Endothelial cell of umbilical vein (primary cell): ENCODE results near the gene KANK4. TPM values are rescaled to one million over a fixed set of nuclear protein-coding genes. Genes with fewer than 3 reads are reported as not detected.

Experiments used
- BruUV-seq: library from RNA; stranded (reverse); fragments of 400-500 nt; replicated peaks from 2 replicates; lab custom pipeline; 2021; lab: Mats Ljungman, UMichigan
- CTCF ChIA-PET: fragments of 300-600, 350-600 bp; sonication (Branson Sonifier 250); formaldehyde crosslinking; loops from one replicate; lab custom pipeline; 2021; ENCODE audit warnings: antibody characterized with exemption, inconsistent platforms; lab: Charles Lee
- POLR2A ChIA-PET: fragments of 300-600, 350-600 bp; sonication (Branson Sonifier 250); formaldehyde crosslinking; loops from one replicate; lab custom pipeline; 2021; ENCODE audit warnings: antibody characterized with exemption, inconsistent platforms; lab: Charles Lee
- DNase-seq: peaks from one replicate; pipeline ENCODE4 v3.0.0-alpha.2; 2011; ENCODE audit warnings: low read depth, low spot score
- FAIRE-seq: peaks from 2 replicates; lab custom pipeline; 2011; peaks lifted over from hg19 to GRCh38; lab: Jason Lieb, UNC
- H2AFZ ChIP-seq: 2 replicates; pipeline ENCODE4 v1.6.0; 2012; ENCODE audit warnings: low read depth, low read length, control low read depth, inconsistent platforms
- H3K27ac ChIP-seq: 2 replicates; pipeline ENCODE4 v1.5.1; 2011; ENCODE audit warnings: low read depth, mild to moderate bottlenecking, control low read depth, low read length, moderate library complexity; ENCODE audit not compliant: insufficient read depth
- H3K27me3 ChIP-seq, 2 experiments: 2 replicates each; pipeline versions ENCODE4 v1.6.0 to v1.6.1; 2011; ENCODE audit warnings: low read length in 2 of 2, mixed read lengths in 1 of 2; ENCODE audit not compliant: control insufficient read depth in 2 of 2, insufficient read depth in 2 of 2
- H3K36me3 ChIP-seq, 2 experiments: 2 replicates in 1 of 2; 3 replicates in 1 of 2; pipeline ENCODE4 v1.5.1; 2011; ENCODE audit warnings: low read length in 2 of 2, mild to moderate bottlenecking in 1 of 2, moderate library complexity in 1 of 2; ENCODE audit not compliant: control insufficient read depth in 2 of 2, insufficient read depth in 2 of 2; ENCODE audit errors: extremely low read depth in 1 of 2
- H3K4me1 ChIP-seq: 3 replicates; pipeline ENCODE4 v1.5.1; 2011; ENCODE audit warnings: mild to moderate bottlenecking, low read length; ENCODE audit not compliant: control insufficient read depth, insufficient read depth; ENCODE audit errors: extremely low read depth
- H3K4me2 ChIP-seq: 2 replicates; pipeline ENCODE4 v1.6.1; 2011; ENCODE audit warnings: low read length, control low read depth, mixed read lengths; ENCODE audit not compliant: insufficient read depth
- H3K4me3 ChIP-seq, 3 experiments: fragments of 200-600 bp in 1 of 3; sonication (generic), shearing (Covaris generic) in 1 of 3; replicated peaks in 1 of 3; 2 replicates each; pipeline ENCODE4 v1.5.1; 2011 to 2016; ENCODE audit warnings: control low read depth in 3 of 3, low read length in 3 of 3, mild to moderate bottlenecking in 2 of 3, inconsistent platforms in 1 of 3, low read depth in 1 of 3, moderate library complexity in 1 of 3; ENCODE audit not compliant: insufficient read depth in 1 of 3
- H3K79me2 ChIP-seq: 2 replicates; pipeline ENCODE4 v1.6.0; 2012; ENCODE audit warnings: low read length, inconsistent platforms; ENCODE audit not compliant: control insufficient read depth, insufficient read depth
- H3K9ac ChIP-seq: replicated peaks from 2 replicates; pipeline ENCODE3; 2011; ENCODE audit warnings: low read length, control low read depth; ENCODE audit not compliant: insufficient read depth; ENCODE audit errors: extremely low read depth
- H3K9me1 ChIP-seq: replicated peaks from 3 replicates; pipeline ENCODE4 v1.6.0; 2011; ENCODE audit warnings: mild to moderate bottlenecking, low read length; ENCODE audit not compliant: control insufficient read depth, insufficient read depth; ENCODE audit errors: extremely low read depth
- H3K9me3 ChIP-seq: replicated peaks from 2 replicates; pipeline ENCODE4 v1.5.1; 2012; ENCODE audit warnings: low read length, inconsistent platforms; ENCODE audit not compliant: control insufficient read depth, insufficient read depth
- H4K20me1 ChIP-seq: replicated peaks from 2 replicates; pipeline ENCODE3; 2011; ENCODE audit warnings: mild to moderate bottlenecking, low read length; ENCODE audit not compliant: control insufficient read depth, insufficient read depth; ENCODE audit errors: extremely low read depth
- EZH2 ChIP-seq: IDR thresholded peaks from 2 replicates; pipeline ENCODE4 v1.6.1; 2012; ENCODE audit warnings: borderline replicate concordance, low read depth, mild to moderate bottlenecking, moderate library complexity, low read length, inconsistent platforms; ENCODE audit not compliant: severe bottlenecking
- FOS ChIP-seq: IDR thresholded peaks from 2 replicates; pipeline ENCODE4 v1.6.1; 2011; ENCODE audit warnings: mild to moderate bottlenecking, low read length, moderate library complexity, borderline replicate concordance; ENCODE audit not compliant: insufficient read depth
- GATA2 ChIP-seq: IDR thresholded peaks from 2 replicates; pipeline ENCODE4 v1.7.0; 2011; ENCODE audit warnings: low read depth, mild to moderate bottlenecking, moderate library complexity, mixed read lengths, low read length; ENCODE audit not compliant: insufficient read length, insufficient read depth
- JUN ChIP-seq: IDR thresholded peaks from 2 replicates; pipeline ENCODE4 v1.6.1; 2011; ENCODE audit warnings: borderline replicate concordance, low read depth; ENCODE audit not compliant: insufficient read length, insufficient read depth
- MYC ChIP-seq: IDR thresholded peaks from one replicate; pipeline ENCODE4 v1.6.1; 2011; ENCODE audit warnings: mild to moderate bottlenecking, low read depth, low read length
- POLR2A ChIP-seq: IDR thresholded peaks from 2 replicates; pipeline ENCODE4 v1.6.1; 2012; ENCODE audit warnings: low read depth, mild to moderate bottlenecking, control low read depth, low read length
- POLR2AphosphoS5 ChIP-seq: IDR thresholded peaks from 2 replicates; pipeline ENCODE4 v1.6.1; 2012; ENCODE audit warnings: low read depth, mild to moderate bottlenecking, control low read depth, low read length, moderate library complexity; ENCODE audit not compliant: insufficient read depth
- dilution Hi-C: fragments of 300-500 bp; cut with MboI; formaldehyde crosslinking; loops from one replicate; pipeline ENCODE4 v1.15.0; 2019; ENCODE audit warnings: low sequenced_read_pairs; ENCODE audit not compliant: extremely low pct_ligation_motif_present
- intact Hi-C: fragments of 100-400 bp; cut with micrococcal nuclease; formaldehyde crosslinking; loops from one replicate; pipeline ENCODE4 v1.10.0; 2022
- polyA plus RNA-seq, 4 experiments: library from polyadenylated mRNA; depleted of rRNA in 3 of 4; stranded (reverse) in 3 of 4; unstranded in 1 of 4; fragments of >200 nt; gene quantifications; 2 replicates each; pipeline versions ENCODE4 v1.2.1 to v1.2.3, GENCODE V29; 2011 to 2012; ENCODE audit warnings: missing spikeins in 1 of 4
- total RNA-seq: library from RNA; stranded (reverse); gene quantifications from 2 replicates; pipeline ENCODE4 v1.2.3, GENCODE V29; 2021
- TF ChIP-seq, protein P1 (sequence below): IDR thresholded peaks from 2 replicates; pipeline ENCODE4 v1.6.1; 2011; ENCODE audit not compliant: insufficient read depth, insufficient read length
- TF ChIP-seq, protein P2 (sequence below), 2 donors: IDR thresholded peaks; 1 replicate in 1 of 2; 2 replicates in 1 of 2; pipeline ENCODE4 v1.5.1; 2011; ENCODE audit warnings: low read length in 2 of 2, mild to moderate bottlenecking in 2 of 2, moderate library complexity in 2 of 2, control low read depth in 1 of 2, inconsistent platforms in 1 of 2, low read depth in 1 of 2; ENCODE audit not compliant: insufficient read depth in 1 of 2; ENCODE audit errors: extremely low read depth in 1 of 2

Gene KANK4
- total and polyA plus RNA-seq, 2 donors (not counting 3 experiments of a cell fraction or from before 2014, with no cell fraction given), result not detected

GRCh38 chr1:62309906-62310305 lies 9.3 kb downstream of the KANK4 start:
- dilution Hi-C loops, result no loop called here
- H3K4me1 ChIP-seq, result no peaks in the 10 kb centered on the region
- intact Hi-C loops, result no loop called here
- no peaks in the 10 kb centered on the region for H4K20me1 ChIP-seq
- no peaks in the 10 kb centered on the region for H3K9me3 ChIP-seq
- FAIRE-seq (no peak), DNase-seq (no peak)
- H3K4me3 ChIP-seq, result no peak overlapping the region
- H2AFZ ChIP-seq, result no peak overlapping the region
- H3K4me2 ChIP-seq, result no peak overlapping the region
- no peaks in the 10 kb centered on the region for H3K36me3 ChIP-seq
- no peak overlapping the region for H3K27ac ChIP-seq
- no peaks in the 10 kb centered on the region for H3K27me3 ChIP-seq
- ChIA-PET POLR2A (no interaction called here), CTCF (no interaction called here)
- no peaks in the 10 kb centered on the region for H3K79me2 ChIP-seq
- TF ChIP-seq FOS, result no peak
- no peak for TF ChIP-seq JUN
- TF ChIP-seq, protein P1, sequence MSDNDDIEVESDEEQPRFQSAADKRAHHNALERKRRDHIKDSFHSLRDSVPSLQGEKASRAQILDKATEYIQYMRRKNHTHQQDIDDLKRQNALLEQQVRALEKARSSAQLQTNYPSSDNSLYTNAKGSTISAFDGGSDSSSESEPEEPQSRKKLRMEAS, result no peak
- TF ChIP-seq, protein P2, sequence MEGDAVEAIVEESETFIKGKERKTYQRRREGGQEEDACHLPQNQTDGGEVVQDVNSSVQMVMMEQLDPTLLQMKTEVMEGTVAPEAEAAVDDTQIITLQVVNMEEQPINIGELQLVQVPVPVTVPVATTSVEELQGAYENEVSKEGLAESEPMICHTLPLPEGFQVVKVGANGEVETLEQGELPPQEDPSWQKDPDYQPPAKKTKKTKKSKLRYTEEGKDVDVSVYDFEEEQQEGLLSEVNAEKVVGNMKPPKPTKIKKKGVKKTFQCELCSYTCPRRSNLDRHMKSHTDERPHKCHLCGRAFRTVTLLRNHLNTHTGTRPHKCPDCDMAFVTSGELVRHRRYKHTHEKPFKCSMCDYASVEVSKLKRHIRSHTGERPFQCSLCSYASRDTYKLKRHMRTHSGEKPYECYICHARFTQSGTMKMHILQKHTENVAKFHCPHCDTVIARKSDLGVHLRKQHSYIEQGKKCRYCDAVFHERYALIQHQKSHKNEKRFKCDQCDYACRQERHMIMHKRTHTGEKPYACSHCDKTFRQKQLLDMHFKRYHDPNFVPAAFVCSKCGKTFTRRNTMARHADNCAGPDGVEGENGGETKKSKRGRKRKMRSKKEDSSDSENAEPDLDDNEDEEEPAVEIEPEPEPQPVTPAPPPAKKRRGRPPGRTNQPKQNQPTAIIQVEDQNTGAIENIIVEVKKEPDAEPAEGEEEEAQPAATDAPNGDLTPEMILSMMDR (IDR thresholded peaks at IDR 0.05; ENCODE audit: extremely low read depth in 1 of 2, insufficient read depth in 1 of 2, low read depth in 1 of 2, low read length in 2 of 2), result no peak
- H3K9me1 ChIP-seq, result no peaks in the 10 kb centered on the region
- no peak overlapping the region for H3K9ac ChIP-seq
- BruUV-seq, result no TSS peak

DNA sequence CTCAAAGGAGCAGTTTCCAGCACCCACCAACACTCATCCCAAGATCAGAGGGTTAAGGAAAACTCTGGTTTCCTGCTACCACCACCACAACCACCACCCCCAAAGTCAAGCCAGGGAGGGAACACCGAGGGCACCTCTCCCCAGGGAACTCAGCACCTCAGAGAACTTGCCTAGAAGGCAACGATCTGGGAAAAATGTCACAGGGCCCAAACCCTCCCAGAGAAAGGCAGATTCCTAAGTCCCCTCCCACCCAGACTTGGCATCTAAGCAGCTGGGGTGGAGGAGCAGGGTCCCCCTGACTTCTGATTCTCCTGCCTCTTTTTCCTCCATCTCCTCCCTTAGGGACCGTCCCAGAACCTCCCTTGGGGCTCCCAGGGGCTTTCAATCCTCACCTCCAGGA lies 10.6 kb downstream of the KANK4 start:
- Histone ChIP-seq H3K4me1 (no peaks in the 10 kb centered on the region), H4K20me1 (no peaks in the 10 kb centered on the region), H3K4me3 (no peak overlapping the region), H3K79me2 (no peaks in the 10 kb centered on the region), H3K27me3 (no peaks in the 10 kb centered on the region), H3K9me1 (no peaks in the 10 kb centered on the region), H3K27ac (no peak overlapping the region), H3K9ac (no peak overlapping the region), H3K9me3 (no peaks in the 10 kb centered on the region), H3K36me3 (no peaks in the 10 kb centered on the region), H2AFZ (no peak overlapping the region), H3K4me2 (no peak overlapping the region)
- DNase-seq (no peak), FAIRE-seq (no peak)
- POLR2A ChIA-PET, result no interaction called here
- intact Hi-C loops (no loop called here), dilution Hi-C loops (no loop called here)
- no TSS peak for BruUV-seq
- no peak for TF ChIP-seq JUN
- TF ChIP-seq, protein P2 (IDR thresholded peaks at IDR 0.05; ENCODE audit: extremely low read depth in 1 of 2, insufficient read depth in 1 of 2, low read depth in 1 of 2, low read length in 2 of 2), result no peak
- TF ChIP-seq POLR2A, result no peak
- no peak for TF ChIP-seq FOS
- no peak for TF ChIP-seq EZH2
- no peak for TF ChIP-seq MYC
- TF ChIP-seq GATA2, result no peak
- TF ChIP-seq, protein P1, result no peak
- no peak for TF ChIP-seq POLR2AphosphoS5
- CTCF ChIA-PET, result no interaction called here
